HEK293T (cell line): Measurements from ENCODE around the gene TBL1X.

Experiments used
- CTCF ChIA-PET: fragments of 350-600 bp; formaldehyde crosslinking; extraction: SDS; loops from one replicate; lab custom pipeline; 2021; ENCODE audit warnings: antibody characterized with exemption, inconsistent platforms; lab: Yijun Ruan, JAX
- POLR2A ChIA-PET: fragments of 350-600 bp; formaldehyde crosslinking; extraction: SDS; loops from one replicate; lab custom pipeline; 2020; ENCODE audit warnings: antibody characterized with exemption, inconsistent platforms; lab: Yijun Ruan, JAX
- DNase-seq: peaks from one replicate; pipeline ENCODE4 v3.0.0; 2012; ENCODE audit warnings: mixed read lengths; ENCODE audit errors: extremely low spot score
- ARNT ChIP-seq: fragments of 450-650 bp; IDR thresholded peaks from 2 replicates; pipeline ENCODE4 v1.6.1; 2017; ENCODE audit warnings: mild to moderate bottlenecking
- BHLHE40 ChIP-seq: fragments of 450-650 bp; IDR thresholded peaks from 2 replicates; pipeline ENCODE4 v1.6.1; 2016; ENCODE audit warnings: mild to moderate bottlenecking, moderate library complexity, borderline replicate concordance
- CTBP1 ChIP-seq: fragments of 450-650 bp; IDR thresholded peaks from 2 replicates; pipeline ENCODE4 v1.6.1; 2016; ENCODE audit warnings: borderline replicate concordance
- ELF4 ChIP-seq: fragments of 450-650 bp; IDR thresholded peaks from 2 replicates; pipeline ENCODE4 v1.6.1; 2017; ENCODE audit warnings: antibody characterized with exemption
- FOXA1 ChIP-seq: fragments of 450-650 bp; IDR thresholded peaks from 2 replicates; pipeline ENCODE4 v1.6.1; 2016; ENCODE audit warnings: mild to moderate bottlenecking
- FOXK2 ChIP-seq: fragments of 450-650 bp; IDR thresholded peaks from 2 replicates; pipeline ENCODE4 v1.6.1; 2016; ENCODE audit warnings: mild to moderate bottlenecking
- FOXM1 ChIP-seq: fragments of 450-650 bp; IDR thresholded peaks from 2 replicates; pipeline ENCODE4 v1.6.1; 2017; ENCODE audit warnings: mild to moderate bottlenecking, borderline replicate concordance
- HDGF ChIP-seq: fragments of 450-650 bp; IDR thresholded peaks from 2 replicates; pipeline ENCODE4 v1.6.1; 2017; ENCODE audit warnings: antibody characterized with exemption, borderline replicate concordance
- L3MBTL2 ChIP-seq: fragments of 450-650 bp; conservative IDR thresholded peaks from 2 replicates; pipeline ENCODE4 v1.6.1; 2016; ENCODE audit warnings: mild to moderate bottlenecking
- LEF1 ChIP-seq: fragments of 450-650 bp; IDR thresholded peaks from 2 replicates; pipeline ENCODE4 v1.6.1; 2017; ENCODE audit warnings: mild to moderate bottlenecking, borderline replicate concordance
- NFRKB ChIP-seq: fragments of 450-650 bp; IDR thresholded peaks from 2 replicates; pipeline ENCODE4 v1.6.1; 2016; ENCODE audit warnings: mild to moderate bottlenecking, moderate library complexity
- SP1 ChIP-seq: fragments of 450-650 bp; IDR thresholded peaks from 2 replicates; pipeline ENCODE4 v1.6.1; 2017
- SUZ12 ChIP-seq: fragments of 450-650 bp; IDR thresholded peaks from 2 replicates; pipeline ENCODE4 v1.6.1; 2016; ENCODE audit warnings: mild to moderate bottlenecking
- TARDBP ChIP-seq: fragments of 450-650 bp; IDR thresholded peaks from 2 replicates; pipeline ENCODE4 v1.6.1; 2016
- ZNF384 ChIP-seq: fragments of 450-650 bp; IDR thresholded peaks from 2 replicates; pipeline ENCODE4 v1.6.1; 2016
- TF ChIP-seq, protein P1 (sequence below): fragments of 450-650 bp; IDR thresholded peaks from 2 replicates; pipeline ENCODE4 v1.6.1; 2016

Gene TBL1X

DNA sequence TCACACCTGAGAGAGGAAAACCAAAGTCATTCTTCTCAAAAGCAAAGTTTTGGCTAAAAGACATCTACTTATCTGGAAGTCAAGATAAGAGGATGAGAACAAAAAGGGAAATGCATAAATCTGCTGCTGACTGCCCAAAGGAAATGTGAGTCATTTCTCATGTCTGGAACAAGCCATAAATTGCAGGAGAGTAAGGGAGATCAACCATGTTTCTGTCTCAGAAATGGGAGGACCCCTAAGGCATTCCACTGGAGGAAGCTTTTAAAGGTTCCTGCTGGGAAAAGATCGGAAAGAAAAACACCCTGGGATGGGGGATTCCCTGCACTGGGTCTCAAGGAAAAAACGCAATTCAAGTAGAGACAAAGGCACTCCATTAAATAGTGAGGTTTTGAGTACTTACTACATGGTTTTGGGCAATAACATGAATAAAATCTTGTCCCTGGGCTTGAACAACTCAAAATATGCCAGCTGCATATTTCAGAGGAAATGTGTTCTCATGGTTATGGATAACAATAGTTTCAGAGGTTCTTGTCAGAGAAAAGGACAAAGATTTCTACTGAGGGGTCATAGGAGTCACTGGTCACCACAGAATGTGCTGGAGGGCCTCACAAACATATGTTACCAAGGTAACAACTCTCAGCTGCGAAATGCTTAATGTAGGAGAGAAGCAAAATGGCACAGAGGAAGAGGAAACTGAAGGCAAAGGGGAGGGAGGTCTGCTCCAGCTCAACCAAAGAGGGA is 281.5 kb downstream of the TBL1X start:
- no peak for DNase-seq
- POLR2A ChIA-PET, result no interaction called here
- TF ChIP-seq FOXK2 (no peak), FOXA1 (no peak), SP1 (no peak), LEF1 (no peak), HDGF (no peak), ZNF384 (no peak), L3MBTL2 (no peak), ARNT (no peak), SUZ12 (no peak), CTBP1 (no peak), ELF4 (no peak)
- TF ChIP-seq, protein P1, sequence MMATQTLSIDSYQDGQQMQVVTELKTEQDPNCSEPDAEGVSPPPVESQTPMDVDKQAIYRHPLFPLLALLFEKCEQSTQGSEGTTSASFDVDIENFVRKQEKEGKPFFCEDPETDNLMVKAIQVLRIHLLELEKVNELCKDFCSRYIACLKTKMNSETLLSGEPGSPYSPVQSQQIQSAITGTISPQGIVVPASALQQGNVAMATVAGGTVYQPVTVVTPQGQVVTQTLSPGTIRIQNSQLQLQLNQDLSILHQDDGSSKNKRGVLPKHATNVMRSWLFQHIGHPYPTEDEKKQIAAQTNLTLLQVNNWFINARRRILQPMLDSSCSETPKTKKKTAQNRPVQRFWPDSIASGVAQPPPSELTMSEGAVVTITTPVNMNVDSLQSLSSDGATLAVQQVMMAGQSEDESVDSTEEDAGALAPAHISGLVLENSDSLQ, result no peak
- CTCF ChIA-PET, result interaction anchor here (0.7 kb wide), 1 partner anchor 373 kb away, joined by 3 read pairs; no protein-coding TSS in a partner anchor

DNA sequence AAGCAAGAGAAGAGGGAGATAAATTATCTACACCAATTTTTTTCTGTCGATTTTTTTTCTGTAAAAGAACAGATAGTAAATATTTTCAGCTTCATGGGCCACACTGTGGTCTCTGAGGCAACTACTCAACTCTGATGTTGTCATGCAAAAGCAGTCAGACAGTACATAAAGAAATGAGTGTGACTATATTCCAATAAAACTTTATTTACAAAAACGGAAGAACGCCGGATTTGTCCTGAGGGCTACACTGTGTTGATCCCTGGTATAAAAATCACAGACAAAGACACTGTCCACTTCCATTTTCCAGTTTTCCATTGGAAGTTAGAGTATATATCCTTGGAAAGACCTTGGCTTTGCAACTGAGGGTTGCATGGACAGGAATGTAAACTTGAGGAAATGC is 282.8 kb downstream of the TBL1X start:
- POLR2A ChIA-PET, result no interaction called here
- no peak for TF ChIP-seq SP1
- TF ChIP-seq CTBP1, result no peak
- TF ChIP-seq, protein P1, result no peak
- TF ChIP-seq NFRKB, result no peak
- TF ChIP-seq FOXA1, result no peak
- no peak for TF ChIP-seq L3MBTL2
- TF ChIP-seq BHLHE40, result no peak
- no peak for DNase-seq
- CTCF ChIA-PET, result no interaction called here

DNA sequence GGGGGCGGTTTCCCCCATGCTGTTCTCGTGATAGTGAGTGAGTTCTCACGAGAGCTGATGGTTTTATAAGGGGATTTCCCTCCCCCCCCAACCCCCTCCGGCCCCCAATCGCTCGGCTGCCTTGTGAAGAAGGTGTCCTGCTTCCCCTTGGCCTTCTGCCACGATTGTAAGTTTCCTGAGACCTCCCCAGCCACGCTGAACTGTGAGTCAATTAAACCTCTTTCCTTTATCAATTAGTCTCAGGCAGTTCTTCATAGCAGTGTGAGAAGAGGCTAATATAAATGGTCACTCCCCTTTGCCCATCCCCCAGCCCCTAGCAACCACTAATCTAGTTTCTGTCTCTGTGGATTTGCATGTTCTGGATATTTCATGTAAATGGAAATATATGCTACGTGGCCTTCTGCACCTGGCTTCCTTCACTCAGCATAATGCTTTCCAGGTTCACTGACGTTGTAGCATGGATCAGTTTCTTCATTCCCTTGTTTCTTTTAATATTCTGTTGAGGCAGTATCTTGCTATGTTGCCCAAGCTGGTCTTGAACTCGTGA is 284.4 kb downstream of the TBL1X start:
- CTCF ChIA-PET, result no interaction called here
- TF ChIP-seq BHLHE40, result no peak
- no peak for TF ChIP-seq HDGF
- no peak for TF ChIP-seq FOXK2
- TF ChIP-seq SUZ12, result no peak
- TF ChIP-seq CTBP1, result no peak
- no peak for TF ChIP-seq NFRKB
- TF ChIP-seq, protein P1, result no peak
- no peak for TF ChIP-seq SP1
- TF ChIP-seq L3MBTL2, result no peak
- TF ChIP-seq ELF4, result no peak
- TF ChIP-seq TARDBP, result no peak
- TF ChIP-seq LEF1, result no peak
- no peak for TF ChIP-seq ZNF384
- no peak for TF ChIP-seq FOXA1
- no peak for TF ChIP-seq FOXM1
- TF ChIP-seq ARNT, result no peak
- POLR2A ChIA-PET, result no interaction called here
- DNase-seq, result no peak

DNA sequence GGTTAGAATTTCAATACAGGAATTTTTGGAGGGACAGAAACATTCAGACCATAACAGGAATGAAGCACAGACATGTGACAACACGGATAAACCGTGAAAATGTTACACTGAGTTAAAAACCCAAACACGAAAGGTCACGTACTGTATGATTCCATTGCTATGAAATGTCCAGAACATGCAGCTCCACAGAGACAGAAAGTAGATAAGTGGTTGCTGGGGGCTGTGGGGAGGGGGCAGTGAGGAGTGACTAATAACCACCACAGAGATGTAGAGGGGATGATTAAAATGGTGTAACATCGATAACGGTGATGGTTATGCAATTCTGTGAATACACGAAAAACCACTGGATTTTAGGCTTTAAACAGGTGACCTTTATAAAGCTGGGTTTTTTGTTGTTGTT is 292.5 kb downstream of the TBL1X start:
- CTCF ChIA-PET, result no interaction called here
- POLR2A ChIA-PET, result no interaction called here
- DNase-seq, result no peak
- TF ChIP-seq LEF1 (no peak), SP1 (no peak), ELF4 (no peak)

DNA sequence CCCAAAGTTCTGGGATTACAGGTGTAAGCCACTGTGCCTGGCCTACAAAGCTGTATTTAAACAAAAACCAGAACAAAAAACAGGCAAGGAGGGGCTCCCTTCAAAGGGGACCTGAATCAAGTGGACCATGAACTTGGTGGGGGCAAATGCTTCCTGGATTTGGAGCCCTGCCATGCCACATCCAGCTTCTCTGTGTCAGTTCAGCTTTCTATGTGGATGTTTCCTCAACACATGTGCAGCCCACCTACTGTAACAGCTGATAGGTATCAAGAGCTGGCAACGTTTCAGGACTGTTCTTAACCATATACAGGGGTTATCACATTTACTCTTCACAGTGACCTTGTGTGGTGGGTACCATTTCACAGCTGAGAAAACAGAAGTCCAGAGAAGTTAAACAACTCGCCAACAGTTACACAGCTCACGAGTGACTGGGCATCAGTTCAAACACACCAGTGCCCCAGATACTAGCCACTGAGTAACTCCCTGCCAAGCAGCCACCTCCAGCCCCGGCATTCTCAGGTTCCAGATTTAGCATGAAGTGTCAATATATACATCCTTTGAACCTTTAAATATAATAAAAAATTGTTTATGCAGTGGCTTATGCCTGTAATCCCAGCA is 293.3 kb downstream of the TBL1X start:
- POLR2A ChIA-PET, result no interaction called here
- CTCF ChIA-PET, result no interaction called here

More for the DNA sequence above, 293.3 kb downstream of the TBL1X start:
- TF ChIP-seq LEF1 (no peak), ZNF384 (no peak), CTBP1 (no peak), L3MBTL2 (no peak), TARDBP (no peak), ELF4 (no peak), FOXK2 (no peak), BHLHE40 (no peak), FOXM1 (no peak), HDGF (no peak), NFRKB (no peak), FOXA1 (no peak)
- TF ChIP-seq, protein P1, result no peak
- no peak for DNase-seq
